ENCODE data around the gene COQ8B.
A peak's percentile ranks its signal among the peaks of the same experiment; 100 is the strongest.

Gene COQ8B

DNA sequence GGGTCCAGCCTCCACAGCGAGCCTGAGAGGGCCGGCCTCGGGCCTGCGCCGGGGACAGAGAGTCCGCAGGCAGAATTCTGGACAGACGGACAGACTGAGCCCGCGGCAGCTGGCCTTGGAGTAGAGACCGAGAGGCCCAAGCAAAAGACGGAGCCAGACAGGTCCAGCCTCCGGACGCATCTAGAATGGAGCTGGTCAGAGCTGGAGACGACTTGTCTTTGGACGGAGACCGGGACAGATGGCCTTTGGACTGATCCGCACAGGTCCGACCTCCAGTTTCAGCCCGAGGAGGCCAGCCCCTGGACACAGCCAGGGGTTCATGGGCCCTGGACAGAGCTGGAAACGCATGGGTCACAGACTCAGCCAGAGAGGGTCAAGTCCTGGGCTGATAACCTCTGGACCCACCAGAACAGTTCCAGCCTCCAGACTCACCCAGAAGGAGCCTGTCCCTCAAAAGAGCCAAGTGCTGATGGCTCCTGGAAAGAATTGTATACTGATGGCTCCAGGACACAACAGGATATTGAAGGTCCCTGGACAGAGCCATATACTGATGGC lies 716 bp upstream of the COQ8B start:
- no peak for DNase-seq

DNA sequence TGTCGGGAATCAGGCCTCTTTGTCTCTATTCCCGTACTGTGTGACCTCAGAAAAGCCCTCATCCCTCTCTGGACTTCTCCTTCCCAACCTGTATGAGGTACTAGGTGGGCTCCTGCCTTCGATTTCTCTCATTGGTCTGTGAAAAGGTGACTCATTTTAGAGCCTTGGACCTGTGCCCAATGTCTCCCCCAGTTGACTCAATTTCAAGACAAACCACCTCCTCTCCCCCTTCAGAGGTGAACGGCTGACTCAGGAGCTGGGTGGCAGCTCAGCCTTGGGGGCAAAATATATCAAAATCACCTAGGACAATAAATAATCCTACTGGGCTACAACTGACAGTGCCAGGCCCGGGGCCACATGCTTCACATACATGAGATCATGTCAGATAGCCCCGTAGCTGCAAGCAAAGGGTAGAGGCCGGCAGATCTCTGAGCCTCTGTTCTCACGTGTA lies 630 bp downstream of the COQ8B start:
- no peak for DNase-seq

DNA sequence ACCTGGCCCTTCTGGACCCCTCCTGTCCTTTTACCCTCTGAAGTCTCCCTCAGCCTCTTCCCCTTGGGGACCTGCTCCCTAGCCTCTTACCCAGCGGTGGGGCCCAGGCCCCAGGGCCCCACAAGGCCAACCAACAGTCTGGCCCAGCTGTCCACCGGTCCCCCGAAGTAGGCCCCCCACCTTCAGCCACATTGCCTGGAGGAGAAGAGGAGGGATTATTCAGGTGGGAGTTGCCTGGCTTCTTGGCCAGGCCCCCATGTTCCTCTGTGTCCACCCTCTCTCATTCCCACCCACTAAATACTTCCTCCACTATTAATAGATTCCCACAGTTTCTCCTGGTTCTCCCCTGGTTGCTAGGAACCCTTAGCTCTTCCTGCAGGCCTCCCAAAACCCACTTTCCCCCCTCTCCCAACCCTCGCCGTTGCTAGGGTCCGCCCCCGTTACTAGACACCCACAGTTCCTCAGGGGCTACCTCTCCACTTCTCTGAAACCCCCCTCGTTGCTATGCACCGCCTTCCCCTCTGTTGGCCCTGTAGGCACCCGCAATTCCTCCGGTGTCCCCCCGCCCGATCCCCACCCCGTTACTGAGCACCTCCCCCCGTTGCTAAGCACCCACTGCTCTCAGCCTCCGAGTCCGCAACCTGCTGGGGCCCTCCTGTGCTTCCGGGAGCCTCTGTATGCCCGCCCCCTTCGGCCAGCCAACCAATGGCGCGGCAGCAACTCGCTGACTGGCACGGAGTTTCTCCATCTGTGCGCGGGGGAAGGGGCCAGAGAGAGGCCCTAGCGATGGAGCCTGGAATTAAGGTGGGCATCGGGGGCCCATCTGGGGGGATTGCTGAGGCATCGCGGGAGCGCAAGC lies 2.0 kb downstream of the COQ8B start:
- DNase-seq = peak; percentile 96 to 97

DNA sequence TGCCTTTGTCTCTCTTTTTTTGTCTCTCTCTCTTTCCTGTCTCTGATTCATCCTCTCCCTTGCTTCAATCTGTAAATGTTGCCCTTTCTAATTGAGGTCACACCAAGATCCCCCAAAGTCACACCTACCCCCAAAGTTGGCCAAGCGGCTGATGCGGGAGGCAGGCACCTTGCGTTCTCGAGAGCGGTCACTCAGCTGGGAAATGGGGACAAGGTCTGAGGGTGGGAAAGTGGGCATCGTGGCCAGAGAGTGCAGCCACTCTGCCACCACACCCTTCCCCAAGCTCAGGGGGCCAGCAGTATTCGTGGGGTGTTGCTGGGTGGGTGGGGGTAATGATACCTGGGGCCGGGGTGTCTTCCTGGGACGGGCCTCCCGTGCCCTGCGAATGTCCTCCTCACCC lies 2.7 kb downstream of the COQ8B start:
- DNase-seq = no peak

DNA sequence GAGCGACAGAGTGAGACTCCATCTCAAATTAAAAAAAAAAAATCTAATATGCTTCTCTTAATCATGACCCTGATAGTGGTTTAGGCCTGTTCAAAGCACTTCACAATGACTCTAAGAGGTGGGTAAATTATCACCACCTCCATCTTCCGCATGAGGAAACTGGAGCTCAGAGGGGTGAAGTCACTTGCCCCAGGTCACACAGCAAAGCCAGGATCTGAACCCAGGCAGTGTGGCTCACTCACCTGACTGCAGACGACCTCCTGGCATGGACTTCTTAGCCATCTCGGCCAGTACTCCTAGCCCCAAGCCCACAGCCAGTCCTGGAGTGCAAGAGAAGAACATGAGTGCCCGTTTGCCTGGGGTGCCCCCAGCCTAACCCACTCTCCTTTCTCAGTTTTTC lies 6.9 kb downstream of the COQ8B start:
- DNase-seq = no peak

DNA sequence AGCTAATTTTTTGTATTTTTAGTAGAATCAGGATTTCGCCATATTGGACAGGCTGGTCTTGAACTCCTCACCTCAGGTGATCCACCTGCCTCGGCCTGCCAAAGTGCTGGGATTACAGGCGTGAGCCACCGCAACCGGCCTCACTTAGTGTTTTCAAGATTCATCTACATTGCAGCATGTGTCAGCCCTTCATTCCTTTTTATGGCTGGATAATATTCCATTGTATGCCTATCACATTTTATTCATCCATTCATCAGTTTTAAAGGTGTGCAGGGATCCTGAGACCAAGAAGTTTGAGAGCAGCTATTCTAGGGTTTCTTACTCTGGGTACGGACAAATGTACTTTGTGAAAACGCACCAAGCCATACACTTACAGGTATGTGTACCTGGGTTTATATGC lies 9.1 kb downstream of the COQ8B start:
- no peak for DNase-seq

DNA sequence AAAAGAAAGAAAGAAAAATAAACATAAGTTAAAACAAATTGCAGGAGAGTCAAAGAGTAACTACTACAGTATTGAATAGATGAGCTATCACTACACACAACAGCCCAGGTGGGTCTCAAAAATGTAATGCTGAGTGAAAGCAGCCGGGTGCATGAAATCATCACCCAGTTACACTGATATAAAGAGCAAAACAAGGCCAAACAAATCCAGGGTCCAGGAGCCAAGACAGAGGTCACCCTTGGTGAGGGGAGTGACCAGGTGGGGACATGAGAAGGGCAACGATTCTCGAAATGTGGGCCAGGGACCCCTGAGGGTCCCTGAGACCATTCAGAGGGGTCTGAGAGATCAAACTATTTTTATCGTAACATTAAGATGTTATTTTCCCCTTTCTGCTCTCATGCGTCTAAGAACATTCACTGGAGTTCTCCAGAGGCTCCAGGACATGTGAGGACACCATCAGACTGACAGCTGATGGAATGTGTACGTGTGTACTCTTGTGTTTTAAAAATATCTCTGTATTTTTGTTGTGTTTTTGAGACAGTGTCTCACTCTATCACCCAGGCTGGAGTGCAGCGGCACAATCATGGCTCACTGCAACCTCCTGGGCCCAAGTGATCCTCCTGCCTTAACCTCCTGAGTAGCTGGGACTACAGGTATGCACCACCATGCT lies 10.6 kb downstream of the COQ8B start:
- no peak for DNase-seq

DNA sequence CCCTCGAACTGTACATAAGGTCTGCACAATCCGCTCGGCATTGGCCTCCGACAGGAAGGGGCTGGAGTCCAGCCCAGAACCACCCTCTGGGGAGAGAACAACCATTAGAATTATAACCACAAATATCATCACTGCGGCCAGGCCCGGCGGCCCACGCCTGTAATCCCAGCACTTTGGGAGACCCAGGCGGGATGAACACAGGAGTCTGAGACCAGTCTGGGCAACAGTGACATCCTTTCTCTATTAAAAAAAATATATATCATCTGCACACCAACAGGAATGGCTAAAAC lies 11.4 kb downstream of the COQ8B start:
- no peak for DNase-seq

DNA sequence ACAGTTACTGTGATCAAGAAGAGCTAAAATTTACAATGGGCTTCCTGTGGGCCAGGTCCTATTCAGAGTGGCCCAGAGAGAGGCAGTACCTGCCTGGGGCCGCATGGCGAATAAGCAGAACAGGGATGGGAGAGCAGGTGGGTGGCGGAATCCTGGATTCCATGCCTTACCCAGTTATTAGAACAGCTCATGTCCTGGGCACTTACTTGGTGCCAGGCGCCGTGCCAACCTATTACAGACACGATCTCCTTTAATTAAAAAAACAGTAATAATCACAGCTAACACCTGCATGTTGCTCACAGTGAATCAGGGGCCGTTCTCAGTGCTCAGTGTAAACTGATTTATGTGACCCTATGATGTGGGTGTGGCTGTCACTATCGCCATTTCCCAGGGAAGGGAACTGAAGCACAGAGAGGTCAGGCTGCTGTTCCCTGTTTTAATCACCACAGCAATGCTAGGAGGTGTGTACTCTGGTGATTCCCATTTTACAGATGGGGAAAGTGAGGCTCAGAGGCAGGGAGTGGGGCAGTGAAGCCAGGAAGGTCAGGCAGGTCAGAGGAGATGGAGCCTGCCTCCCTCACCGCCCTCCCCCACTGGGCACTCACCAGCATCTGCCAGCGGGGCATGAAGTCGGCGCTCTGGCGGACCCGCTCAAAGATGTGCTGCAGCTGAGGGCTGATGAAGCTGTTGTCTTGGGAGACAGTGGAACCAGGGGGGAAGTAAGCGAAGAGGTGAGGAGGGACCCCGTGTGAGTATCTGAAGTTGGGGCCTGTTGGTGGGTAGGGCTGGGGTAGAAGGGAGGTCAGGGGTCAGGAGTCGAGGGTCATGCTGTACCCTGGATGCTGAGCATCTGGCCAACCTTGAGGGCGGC lies 12.0 kb downstream of the COQ8B start:
- no peak for DNase-seq

DNA sequence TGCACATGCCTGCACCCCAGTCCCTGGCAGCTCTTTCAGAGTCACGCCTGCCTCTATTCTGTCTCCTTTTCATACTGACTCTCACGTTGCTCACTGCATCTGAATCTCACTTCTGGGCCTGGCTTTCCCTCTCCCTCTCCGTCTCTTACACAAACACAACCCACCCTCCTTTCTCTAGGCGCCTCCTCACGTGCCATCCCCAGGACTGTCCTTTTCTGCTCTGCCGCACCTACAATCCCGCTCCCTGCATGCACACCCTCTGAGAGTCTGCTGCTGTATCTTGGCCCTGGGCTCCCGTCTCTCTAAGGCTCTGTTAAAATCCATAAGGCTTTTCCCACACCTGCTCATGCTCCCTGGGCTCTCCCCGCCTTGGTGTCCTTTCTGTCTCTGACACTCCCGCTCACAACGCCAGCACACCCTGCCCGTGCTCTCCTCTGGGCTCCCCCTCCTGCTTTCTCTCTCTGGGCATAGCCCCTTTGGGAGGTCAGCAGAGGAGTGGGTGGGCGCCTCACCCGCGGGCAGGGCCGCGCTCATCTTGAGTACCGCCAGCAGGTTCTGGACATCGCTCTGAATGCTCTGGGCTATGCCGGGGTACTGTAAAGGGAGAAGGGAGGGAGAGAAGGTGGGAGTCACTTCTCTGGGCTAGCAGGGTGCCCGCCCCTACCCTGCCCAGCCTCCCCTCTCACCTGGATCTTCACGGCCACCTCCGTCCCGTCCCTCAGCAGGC lies 13.5 kb downstream of the COQ8B start:
- no peak for DNase-seq

DNA sequence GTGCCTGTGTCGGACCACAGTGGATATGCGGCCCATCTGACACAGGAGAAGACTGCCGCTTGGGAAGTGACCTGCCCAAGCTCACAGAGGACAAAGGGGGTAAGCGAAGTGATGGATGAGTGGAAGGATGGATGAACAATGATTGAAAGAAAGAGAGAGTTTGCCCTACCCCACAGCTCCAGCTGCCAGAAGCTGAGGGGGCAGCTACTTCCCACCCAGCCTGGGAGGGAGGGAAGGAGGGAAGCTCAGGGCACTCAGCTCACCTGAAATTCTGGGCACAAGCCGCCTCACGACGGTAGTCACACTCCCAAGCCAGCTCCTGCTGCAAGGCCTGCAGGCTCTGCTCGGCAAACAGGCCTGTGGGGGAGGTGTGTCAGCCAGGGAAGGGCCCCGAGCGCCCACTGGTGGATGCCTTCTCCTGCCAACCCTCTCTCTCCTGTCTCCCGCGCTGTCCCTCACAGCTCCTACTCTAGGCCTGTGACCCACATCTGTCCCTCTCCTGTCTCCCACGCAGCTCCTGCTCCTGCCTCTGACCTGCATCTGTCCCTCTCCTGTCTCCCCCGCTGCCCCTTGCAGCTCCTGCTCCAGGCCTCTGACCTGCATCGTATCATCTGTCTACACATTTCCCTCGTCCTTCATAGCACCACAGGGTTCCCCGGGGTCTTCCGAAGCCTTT lies 14.2 kb downstream of the COQ8B start:
- DNase-seq = no peak

DNA sequence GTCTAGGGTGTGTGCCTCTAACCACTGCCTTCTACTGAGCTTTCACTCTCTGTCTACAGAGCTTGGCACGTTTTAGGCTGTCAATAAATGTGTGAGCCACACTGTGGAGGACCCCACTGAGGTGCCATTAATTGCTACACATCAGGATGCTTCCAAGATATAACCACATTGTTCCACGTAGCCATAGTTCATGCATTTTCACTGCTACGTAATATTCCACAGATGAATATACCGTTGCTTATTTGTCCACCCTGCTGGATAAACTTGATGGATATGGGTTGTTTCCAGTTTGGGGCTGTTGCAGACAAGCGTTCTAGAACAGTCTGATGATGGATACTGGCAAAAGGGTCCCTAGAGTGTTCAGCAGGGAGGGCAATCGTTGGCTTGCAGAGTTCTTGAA lies 14.9 kb downstream of the COQ8B start:
- DNase-seq = no peak

DNA sequence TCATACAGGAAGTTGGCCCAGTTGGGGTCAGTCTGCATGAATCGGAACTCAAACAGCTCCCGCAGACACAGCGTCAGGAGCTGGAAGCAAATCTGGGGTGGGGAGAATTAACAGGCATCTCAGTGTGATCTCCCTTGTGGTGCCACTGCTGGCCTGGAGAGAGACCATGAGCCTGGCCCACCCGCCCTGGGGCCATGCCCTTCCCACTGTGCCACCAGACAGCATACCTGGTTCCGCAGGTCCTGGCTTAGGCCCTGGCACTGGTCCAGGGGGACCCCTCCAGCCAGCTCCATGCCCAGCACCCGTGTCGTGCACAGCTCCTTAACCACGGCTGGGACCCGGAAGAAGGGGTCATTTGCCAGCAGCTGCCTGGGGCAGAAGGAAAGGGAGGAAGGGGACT lies 16.6 kb downstream of the COQ8B start:
- DNase-seq = no peak

DNA sequence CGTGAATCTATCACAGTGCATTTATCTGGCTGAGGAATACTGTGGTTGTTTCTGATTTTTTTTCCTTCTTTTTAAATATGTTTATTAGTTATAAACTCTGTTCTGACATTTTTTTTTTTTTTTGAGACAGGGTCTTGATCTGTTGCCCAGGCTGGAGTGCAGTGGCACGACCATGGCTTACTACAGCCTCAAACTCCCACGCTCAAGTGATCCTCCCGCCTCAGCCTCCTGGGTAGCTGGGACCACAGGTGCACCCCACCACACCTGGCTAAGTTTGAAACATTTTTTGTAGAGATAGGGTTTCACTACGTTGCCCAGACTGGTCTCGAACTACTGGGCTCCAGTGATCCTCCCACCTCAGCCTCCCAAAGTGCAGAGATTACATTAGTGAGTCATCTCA lies 19.7 kb downstream of the COQ8B start:
- DNase-seq = no peak

DNA sequence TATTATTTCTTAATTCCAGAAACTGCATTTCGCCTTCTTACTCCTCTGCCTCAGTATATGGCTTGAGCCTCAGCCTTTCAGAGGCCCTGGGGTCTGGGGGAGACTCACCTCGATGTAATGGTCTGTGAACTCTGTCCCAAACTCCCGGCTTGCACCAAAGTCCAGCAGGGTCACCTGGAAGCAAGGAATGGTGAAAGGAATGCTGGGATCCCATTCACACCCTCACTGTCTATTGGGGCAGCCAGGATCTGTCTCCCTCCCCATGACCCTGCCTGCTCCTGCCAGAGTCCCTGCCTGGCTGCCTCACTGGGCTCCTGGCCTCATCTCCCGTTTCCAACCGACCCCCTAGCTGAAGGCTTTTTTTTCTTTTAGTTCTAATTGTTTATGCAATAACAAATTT lies 20.8 kb downstream of the COQ8B start:
- no peak for DNase-seq

DNA sequence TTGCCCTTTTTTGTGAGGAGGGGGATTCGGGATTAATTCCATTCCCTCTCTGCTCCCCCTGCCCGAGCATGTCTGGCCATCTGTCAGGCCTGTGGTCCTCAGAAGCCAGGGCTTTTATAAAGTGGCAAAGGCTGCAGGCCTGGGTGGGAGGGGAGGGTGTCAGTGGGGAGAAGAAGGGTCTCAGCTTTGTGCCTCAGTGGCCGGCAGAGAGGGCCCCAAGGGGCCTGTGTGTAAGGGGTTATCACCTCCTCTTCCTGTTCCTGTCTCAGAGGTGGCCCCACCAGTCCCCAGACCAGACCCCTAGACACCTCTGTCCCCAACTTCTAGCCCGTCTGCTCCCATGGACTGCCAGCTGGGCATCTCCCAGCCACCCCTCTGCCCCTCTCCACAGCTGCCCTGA lies 22.8 kb downstream of the COQ8B start:
- DNase-seq = no peak

DNA sequence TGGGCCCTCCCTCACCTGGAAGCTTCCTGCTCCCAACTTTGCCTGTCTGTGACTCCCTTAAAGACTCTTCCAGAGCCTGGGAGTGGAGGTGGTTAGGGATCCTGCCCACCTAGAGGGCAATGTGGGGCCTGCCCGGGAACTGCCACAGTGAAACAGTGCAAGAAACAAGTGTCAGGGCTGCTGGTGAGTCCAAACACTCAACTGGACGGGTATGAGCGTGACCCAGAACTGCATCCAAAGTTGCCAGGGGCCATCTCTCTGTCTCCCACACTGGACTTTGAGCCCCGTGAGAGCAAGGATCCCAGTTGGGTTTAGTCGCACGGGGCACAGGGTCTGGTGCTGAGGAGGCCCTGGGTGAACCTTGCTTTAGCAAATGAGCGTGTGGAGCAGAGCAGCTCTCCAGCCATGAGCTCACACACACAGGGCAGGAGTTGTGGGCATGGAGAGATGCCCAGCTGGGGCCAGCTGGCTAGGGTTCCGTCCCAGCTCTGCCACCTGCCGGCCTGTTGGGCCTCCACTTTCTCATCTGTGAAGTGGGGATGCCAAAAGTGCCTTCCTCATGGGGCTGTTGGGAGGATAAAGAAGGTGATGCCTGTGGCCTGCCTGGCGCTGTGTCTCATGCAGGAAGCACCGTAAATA lies 23.4 kb downstream of the COQ8B start:
- no peak for DNase-seq

DNA sequence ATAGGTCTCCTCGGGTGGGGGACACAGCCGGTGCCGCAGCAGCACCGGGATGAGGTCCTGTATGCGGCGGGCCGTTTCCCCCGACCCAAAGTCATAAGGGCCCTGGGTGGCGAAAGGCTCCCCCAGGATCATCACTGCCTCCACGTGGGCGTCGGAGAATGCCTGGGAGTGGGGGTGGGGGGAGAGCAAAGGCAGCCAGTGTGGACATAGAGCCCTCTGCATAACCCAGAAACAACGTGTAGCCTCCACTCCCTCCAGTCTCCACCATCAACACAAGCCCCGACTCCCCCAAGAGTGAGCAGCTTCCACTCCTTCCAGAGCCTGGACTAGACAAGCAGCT lies 24.5 kb downstream of the COQ8B start:
- DNase-seq = no peak

DNA sequence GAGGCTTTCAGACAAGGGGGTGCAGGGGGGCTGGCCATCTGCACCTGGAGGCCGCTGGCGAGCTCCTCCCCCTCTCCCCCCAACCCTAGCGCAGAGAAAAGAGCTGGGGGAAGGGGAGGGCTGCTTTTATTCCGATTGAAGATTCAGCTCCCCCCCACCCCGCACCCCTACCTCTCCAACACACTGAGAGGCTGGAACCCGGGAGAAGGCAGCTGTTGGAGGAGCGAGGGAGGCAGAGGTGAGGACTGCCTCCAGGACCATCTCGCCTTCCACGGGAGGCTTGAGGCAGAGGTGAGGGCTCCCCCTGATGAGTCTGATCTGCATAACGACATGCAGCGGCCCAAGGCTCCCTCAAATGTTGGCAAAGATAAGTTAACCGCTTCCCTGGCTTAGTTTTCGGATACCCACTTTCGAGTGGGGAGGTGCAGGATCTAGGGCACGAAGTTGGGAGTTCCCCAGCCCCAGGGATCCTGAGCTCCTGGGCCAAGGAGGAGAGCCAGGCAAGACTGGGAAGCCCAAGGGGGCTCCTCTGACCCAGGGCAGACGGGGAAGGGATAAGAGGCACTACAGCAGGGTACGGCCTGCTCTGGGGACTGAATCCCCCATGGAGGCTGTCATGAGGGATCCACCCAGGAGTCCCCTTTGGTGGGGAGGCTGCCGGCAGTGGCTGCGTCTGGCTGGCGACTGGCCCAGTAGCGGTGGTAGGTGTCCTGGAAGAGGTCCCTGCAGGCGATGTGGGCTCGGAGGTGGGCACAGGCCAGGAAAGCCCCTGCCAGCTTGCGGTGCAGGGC lies 25.1 kb downstream of the COQ8B start:
- no peak for DNase-seq

DNA sequence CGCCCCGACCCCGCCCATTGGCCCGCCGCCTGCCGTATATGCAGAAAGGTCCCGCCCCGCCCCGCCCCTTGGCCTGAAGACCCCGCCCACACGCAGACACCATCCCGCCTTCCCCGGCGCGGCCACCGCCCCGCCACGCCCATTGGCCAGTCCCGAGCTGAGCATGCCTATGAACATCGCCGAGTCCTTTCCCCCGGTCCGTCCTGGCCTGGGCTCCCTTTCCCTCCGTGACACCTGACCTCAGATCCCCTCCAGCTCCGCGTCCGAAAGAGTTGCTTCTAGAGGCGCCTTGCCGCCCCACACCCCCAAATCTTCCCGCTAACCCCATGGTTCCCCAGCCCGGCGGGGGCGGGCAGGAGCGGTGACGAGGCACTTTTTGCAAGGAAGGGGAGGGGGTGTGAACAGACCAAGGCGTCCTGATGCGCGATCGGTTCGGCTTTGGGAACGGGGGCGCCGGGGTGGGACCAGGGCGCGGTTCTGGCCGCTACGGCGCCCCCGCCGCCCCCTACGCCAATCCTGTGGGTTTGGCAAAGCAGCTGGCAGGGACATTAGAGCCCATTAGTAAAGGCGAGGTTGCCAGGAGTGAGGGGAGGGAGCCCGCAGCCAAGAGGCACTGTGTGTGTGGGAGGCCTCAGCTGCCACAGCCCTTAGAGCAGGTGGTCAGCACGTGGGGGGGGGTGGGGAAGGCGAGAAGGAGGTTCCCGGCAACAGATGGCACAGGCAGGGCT lies 25.8 kb downstream of the COQ8B start:
- peak; percentile 89 to 91 for DNase-seq

All from NCI-H1930 (cell line).